Adipose tissue (tissue), 3 donors: ENCODE results near the gene OPCML. TPM values are rescaled to one million over a fixed set of nuclear protein-coding genes. Genes with fewer than 3 reads are reported as not detected.

Experiments used
- H3K27ac ChIP-seq: one replicate; pipeline ENCODE4 v1.5.1; 2013; ENCODE audit warnings: low read depth, low read length
- WGBS, 3 donors: extraction: QIAGEN DNeasy Blood & Tissue Kit; methylation state at CpG; one replicate each; pipeline ENCODE4 v1.1.7; 2013; 5-methylcytosine and 5-hydroxymethylcytosine counted together
- polyA plus RNA-seq, 3 donors: library from polyadenylated mRNA; stranded (reverse); fragments of 200-250 nt; gene quantifications; one replicate each; pipeline ENCODE4 v1.2.3, GENCODE V29; 2013
- donor health status: healthy with polysubstance abuse.
- donor health status: Bipolar disorder and iron deficiency.
- donor health status: healthy.

Gene OPCML
- polyA plus RNA-seq, 3 donors = 0.01 to 0.04 TPM; not detected in 1

GRCh38 chr11:132671851-132672370 lies 860.4 kb downstream of the OPCML start:
- 45 to 56% (median 45%) methylated on average over 3 of the region's 3 CpGs for WGBS, 3 donors
- no peak overlapping the region for H3K27ac ChIP-seq

- WGBS, 3 donors = 85 to 88% (median 87%) methylated on average over 5 of the region's 5 CpGs
- no peak overlapping the region for H3K27ac ChIP-seq
Observed at GRCh38 chr11:132670921-132671675, 861.2 kb downstream of the OPCML start.

- H3K27ac ChIP-seq = no peak overlapping the region
- 80 to 83% (median 81%) methylated on average over 5 of the region's 5 CpGs for WGBS, 3 donors
Observed at GRCh38 chr11:132669949-132670348, 862.4 kb downstream of the OPCML start.

- H3K27ac ChIP-seq = no peak overlapping the region
- 70 to 80% (median 80%) methylated on average over 4 of the region's 4 CpGs for WGBS, 3 donors
Observed at GRCh38 chr11:132665205-132665604, 867.1 kb downstream of the OPCML start.

GRCh38 chr11:132658696-132659095 lies 873.6 kb downstream of the OPCML start:
- 83 to 85% (median 84%) methylated on average over 2 of the region's 2 CpGs for WGBS, 3 donors

GRCh38 chr11:132658004-132658403 lies 874.3 kb downstream of the OPCML start:
- 63 to 87% (median 77%) methylated on average over 4 of the region's 4 CpGs for WGBS, 3 donors
- H3K27ac ChIP-seq = no peak overlapping the region

More at GRCh38 chr11:132658696-132659095, 873.6 kb downstream of the OPCML start:
- H3K27ac ChIP-seq = no peak overlapping the region

GRCh38 chr11:132655187-132655855 lies 877.0 kb downstream of the OPCML start:
- 81 to 90% (median 85%) methylated on average over 15 of the region's 15 CpGs for WGBS, 3 donors
- H3K27ac ChIP-seq = no peak overlapping the region

DNA sequence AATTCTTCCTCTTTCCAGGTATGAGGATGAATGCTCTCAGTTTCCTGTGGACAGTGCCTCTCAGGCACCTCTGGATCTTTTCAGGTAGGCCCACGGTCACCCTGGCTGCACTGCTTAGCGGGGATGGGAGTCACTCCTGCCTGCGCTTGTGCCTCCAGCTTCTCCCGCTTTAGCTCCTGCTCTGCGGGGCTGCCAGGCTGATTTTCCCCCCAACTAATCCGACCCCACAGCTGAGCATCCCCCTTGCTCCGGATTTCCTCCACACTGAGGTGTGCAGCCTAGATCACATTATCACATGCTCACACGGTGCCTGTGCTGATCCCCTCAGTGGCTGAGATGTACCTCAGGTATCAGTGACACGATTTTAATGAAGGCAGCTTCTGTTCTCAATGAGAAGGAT lies 879.1 kb downstream of the OPCML start:
- H3K27ac ChIP-seq = no peak overlapping the region
- 82 to 93% (median 88%) methylated on average over 9 of the region's 9 CpGs for WGBS, 3 donors

DNA sequence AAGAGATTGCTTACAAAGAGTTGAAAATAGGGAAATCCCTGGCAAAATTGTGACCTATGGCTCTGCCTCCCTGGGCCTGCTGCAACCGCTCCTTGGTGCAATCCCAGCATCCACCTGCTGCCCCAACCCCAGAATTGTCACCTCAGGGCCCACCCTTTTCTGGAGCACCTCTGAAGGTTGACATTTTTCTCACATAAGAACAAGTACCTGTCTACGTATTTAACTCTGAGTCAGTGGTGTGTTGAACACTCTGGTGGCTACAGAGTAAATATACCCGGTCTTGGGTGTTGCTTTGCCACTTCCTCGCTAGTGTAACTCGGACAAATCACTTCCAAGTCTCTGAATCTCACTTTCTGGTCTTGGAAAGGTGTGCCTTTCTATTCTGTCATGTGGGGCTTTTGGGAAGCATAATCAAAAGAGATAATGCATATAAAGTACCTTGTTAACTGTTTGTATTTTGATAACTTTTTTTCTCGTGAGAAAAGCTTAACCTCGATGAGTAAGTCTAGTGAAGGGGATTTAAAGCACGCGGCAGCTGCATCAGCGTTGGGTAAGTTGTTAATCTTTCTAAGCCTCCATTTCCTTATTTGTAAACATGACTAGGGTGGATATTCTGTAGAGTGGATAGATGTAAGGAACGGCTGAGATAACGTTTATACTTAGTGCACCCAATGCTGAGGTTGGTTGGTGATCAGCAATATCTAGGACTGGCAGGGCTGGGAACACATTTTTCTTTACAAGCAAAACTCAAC lies 881.2 kb downstream of the OPCML start:
- H3K27ac ChIP-seq = no peak overlapping the region
- 79 to 83% (median 82%) methylated on average over 12 of the region's 12 CpGs for WGBS, 3 donors

DNA sequence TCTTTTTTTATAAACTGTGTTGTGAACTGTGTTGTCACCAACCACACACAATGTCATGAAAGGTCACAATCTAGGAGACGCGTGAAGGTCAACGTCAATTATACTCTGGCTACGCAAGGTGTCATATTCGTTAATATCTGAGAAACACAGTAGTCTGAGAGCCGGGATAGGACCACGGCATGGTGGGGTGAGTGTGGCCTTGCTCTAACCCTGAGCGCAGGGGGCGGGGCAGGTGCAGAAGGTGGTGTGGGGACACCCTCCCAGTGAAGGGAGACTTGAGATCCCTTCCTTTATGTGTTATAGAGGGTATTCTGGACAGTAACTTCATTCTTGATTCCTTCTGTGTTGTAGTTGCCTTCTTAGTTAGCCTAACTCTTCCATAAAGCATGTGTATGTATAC lies 883.0 kb downstream of the OPCML start:
- no peak overlapping the region for H3K27ac ChIP-seq
- WGBS, 3 donors = 93 to 97% (median 97%) methylated on average over 9 of the region's 9 CpGs

GRCh38 chr11:132648851-132649250 lies 883.5 kb downstream of the OPCML start:
- WGBS, 3 donors = 84 to 89% (median 88%) methylated on average over 8 of the region's 8 CpGs

DNA sequence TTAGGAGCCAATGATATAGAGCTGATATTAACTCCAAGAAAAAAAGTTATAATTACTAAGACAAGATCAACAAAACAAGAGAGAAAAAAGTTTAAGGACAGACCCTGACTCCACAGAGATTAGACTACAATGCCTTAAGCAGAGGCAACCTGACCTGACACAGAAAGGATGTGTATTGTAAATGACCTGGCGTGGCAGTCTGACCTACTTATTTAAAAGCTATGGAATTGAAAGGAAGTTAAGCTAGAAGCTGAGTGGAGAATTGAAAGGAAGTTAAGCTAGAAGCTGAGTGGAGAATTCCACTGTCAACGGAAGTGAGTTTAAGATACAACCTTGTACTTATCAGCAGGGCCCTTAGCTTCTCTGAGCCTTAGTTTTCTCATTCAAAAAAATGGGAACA lies 885.4 kb downstream of the OPCML start:
- no peak overlapping the region for H3K27ac ChIP-seq
- 55 to 71% (median 57%) methylated on average over 2 of the region's 2 CpGs for WGBS, 3 donors

More at GRCh38 chr11:132648851-132649250, 883.5 kb downstream of the OPCML start:
- H3K27ac ChIP-seq = no peak overlapping the region

DNA sequence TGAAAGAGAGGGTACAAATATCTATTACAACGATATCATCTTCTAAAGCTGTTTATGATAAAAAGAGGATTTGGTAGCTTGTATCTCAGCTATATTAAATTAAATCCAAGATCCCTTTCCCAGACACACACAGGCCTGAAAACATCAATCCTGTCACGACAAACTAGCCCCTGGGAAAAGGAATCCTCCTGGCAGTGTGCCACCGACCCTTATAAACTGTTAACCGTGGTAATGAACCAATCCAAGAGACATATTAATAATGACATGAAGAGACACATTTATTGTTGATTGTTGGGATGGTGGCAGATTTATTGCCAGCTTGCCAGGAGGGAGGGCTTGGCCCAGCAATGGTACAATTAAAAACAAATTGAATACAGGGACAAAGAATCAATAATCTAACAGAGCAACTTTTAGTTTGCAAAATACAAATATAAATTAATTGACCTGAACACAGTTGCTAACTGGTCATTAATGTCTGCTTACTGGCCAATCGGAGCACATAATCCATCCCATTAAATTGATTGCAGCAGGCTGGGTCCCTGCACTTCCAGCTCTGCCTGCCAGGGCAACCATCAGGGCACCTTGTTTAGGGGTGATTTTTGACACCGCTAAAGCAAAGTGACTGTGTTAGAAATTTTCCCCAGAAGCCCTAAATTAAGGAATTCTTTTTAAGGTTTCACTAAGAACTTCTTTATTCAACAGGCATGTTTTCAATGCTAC lies 887.6 kb downstream of the OPCML start:
- WGBS, 3 donors = 67 to 70% (median 68%) methylated on average over 6 of the region's 6 CpGs
- no peak overlapping the region for H3K27ac ChIP-seq

- 65 to 66% (median 66%) methylated on average over 9 of the region's 9 CpGs for WGBS, 3 donors
- no peak overlapping the region for H3K27ac ChIP-seq
Observed at GRCh38 chr11:132643239-132643638, 889.1 kb downstream of the OPCML start.

GRCh38 chr11:132640952-132641351 lies 891.3 kb downstream of the OPCML start:
- no peak overlapping the region for H3K27ac ChIP-seq

DNA sequence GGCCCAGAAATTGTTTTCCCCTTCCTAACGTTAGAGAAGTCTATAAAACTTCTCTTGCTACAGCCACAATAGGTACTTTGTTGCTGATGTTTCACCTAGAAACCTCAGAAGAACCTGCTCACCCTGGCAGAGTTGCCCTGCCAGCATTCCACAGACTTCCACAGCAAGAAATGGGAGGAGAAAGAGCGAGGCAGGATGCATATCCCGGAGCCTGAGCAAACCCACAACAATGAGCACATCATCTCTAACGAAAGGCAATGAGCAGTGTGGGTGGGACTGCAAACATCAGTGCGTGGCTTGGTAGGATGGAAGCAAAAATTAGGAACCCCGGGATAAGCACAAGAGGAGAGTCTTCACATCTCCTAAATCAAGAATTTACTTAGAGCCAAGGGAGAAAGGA lies 892.3 kb downstream of the OPCML start:
- 57 to 81% (median 69%) methylated on average over 6 of the region's 6 CpGs for WGBS, 3 donors
- H3K27ac ChIP-seq = no peak overlapping the region

More at GRCh38 chr11:132640952-132641351, 891.3 kb downstream of the OPCML start:
- 70 to 74% (median 73%) methylated on average over 3 of the region's 3 CpGs for WGBS, 3 donors

DNA sequence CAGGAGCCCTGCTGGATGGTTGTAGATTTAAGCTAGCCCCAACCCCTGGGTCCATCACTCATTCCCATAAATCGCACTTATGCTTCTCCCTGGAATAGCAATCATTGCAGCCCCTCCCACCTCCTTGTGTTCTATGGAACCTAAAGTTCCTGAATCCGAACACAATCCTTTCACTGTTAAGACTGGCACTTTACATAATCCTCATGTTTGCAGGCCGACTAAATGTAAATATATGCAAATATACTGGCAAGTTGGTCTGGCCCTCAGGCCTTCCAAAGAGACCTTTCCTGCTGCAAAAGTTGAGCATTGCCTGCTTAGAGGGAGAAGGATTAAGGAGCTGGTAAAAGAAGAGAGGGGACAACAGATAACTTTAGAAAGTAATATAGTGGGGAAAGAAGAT lies 892.9 kb downstream of the OPCML start:
- WGBS, 3 donors = 58 to 69% (median 67%) methylated on average over 3 of the region's 3 CpGs
- H3K27ac ChIP-seq = no peak overlapping the region

- no peak overlapping the region for H3K27ac ChIP-seq
- WGBS, 3 donors = 40 to 59% (median 51%) methylated on average over 1 of the region's 1 CpG
Observed at GRCh38 chr11:132638423-132638822, 893.9 kb downstream of the OPCML start.
